ENCODE data around the gene MACROD2.
A peak's percentile ranks its signal among the peaks of the same experiment; 100 is the strongest.

Gene MACROD2

GRCh38 chr20:15639839-15640238 is 1644.5 kb downstream of the MACROD2 start:
- TF ChIP-seq ZFX (IDR thresholded peaks at IDR 0.05) (no peak), CTCF (conservative IDR thresholded peaks at IDR 0.05) (no peak)
- no peak overlapping the region for H3K27ac ChIP-seq

- TF ChIP-seq ZFX (IDR thresholded peaks at IDR 0.05) (no peak), CTCF (conservative IDR thresholded peaks at IDR 0.05) (no peak)
- no peak overlapping the region for H3K27ac ChIP-seq
Observed at GRCh38 chr20:15642109-15642508, 1646.8 kb downstream of the MACROD2 start.

- H3K27ac ChIP-seq = no peak overlapping the region
- no peak for TF ChIP-seq CTCF (conservative IDR thresholded peaks at IDR 0.05)
- TF ChIP-seq ZFX (IDR thresholded peaks at IDR 0.05) = no peak
Observed at GRCh38 chr20:15642676-15643075, 1647.4 kb downstream of the MACROD2 start.

DNA sequence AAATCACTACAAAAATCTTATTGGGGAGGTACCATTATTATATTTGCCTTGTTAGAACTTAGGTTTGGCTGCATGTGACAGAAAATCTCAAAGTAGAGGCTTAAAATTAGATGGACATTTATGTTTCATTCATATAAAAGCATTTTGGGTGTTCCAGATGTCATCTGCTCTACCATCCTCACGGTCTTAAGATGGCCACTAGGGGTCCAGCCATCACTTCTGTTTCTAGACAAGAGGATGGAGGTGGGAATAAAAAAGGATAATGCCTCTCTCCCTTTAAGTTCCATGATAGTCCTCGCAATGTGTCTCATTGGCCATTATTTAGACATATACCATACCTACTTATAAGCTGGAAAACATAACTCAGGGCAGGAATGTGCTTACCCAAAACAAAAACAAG is 1648.4 kb downstream of the MACROD2 start:
- no peak overlapping the region for H3K27ac ChIP-seq
- no peak for TF ChIP-seq ZFX (IDR thresholded peaks at IDR 0.05)
- peak; percentile 35 for TF ChIP-seq CTCF (conservative IDR thresholded peaks at IDR 0.05)

DNA sequence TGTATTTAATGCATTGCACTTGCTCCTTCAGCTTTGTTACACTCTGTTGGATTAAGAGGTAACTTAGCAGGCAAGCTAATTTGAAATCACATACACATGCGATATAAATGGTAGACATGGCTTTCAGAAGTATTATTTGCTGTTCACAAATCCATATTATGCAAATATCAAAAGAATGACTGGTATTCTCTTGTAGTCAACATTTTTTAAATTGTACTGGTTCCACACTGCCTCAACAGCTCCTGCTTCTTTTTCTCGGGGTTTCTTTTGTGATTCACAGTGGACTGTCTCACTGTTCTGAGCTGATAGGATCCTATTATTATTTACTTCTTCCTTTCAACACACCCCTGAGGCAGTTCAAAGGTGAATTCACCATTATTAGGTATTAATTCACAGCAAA is 1650.5 kb downstream of the MACROD2 start:
- H3K27ac ChIP-seq = no peak overlapping the region
- TF ChIP-seq ZFX (IDR thresholded peaks at IDR 0.05) (no peak), CTCF (conservative IDR thresholded peaks at IDR 0.05) (no peak)

DNA sequence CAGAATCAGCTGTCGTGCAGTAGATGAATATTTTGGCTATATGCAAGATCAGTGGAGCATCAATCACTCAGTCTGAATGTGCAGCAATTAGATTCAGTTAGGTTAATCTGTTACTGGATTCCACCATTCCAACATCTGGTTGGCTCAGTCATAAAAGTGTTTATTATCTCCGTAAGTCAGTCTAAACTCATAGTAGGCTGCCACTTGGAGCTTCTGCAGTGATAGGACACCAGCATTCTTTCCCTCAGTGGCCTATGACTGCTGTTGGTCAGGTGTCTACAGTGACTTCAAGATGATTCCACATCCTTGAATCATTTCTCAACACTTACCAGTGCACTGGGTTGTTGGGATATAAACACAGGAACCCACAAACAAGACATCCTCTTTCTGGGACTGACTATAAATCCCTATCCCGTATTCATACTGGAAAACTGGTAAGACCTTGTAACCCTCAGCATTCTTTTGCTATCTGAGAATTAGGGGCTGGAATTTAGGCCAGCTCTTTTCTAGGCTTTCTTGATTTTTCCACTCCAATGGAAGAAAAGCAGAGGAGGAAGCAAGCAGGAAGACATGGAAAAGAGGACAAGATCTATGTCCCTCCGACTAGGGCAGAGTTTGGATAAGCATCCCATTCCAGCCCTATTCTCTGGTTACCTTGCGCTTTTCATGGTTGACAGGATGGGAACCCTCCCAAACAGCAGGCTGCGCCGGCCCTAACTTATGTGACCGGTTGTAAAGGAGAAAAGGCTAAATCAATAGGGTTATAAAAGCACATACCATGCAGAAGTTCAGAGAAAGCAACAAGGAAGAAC is 1658.3 kb downstream of the MACROD2 start:
- H3K27ac ChIP-seq = no peak overlapping the region

More for the DNA sequence above, 1658.3 kb downstream of the MACROD2 start:
- no peak for TF ChIP-seq CTCF (conservative IDR thresholded peaks at IDR 0.05)
- TF ChIP-seq ZFX (IDR thresholded peaks at IDR 0.05) = no peak
